Stomach (tissue), 9 donors: Measurements from ENCODE around the gene NAXE. TPM values are rescaled to one million over a fixed set of nuclear protein-coding genes. Genes with fewer than 3 reads are reported as not detected.

Source experiments
- DNase-seq, 2 donors: peaks; one replicate each; pipeline versions ENCODE4 v3.0.0 to v3.0.0-alpha.2; 2013 to 2019
- H3K27ac ChIP-seq, 5 donors: fragments of 200-600 bp in 4 of 5; sonication (generic) in 4 of 5; one replicate each; pipeline ENCODE4 v1.5.1; 2013 to 2019; ENCODE audit warnings: mild to moderate bottlenecking in 1 of 5, moderate library complexity in 1 of 5
- H3K27me3 ChIP-seq, 3 donors: fragments of 200-600 bp; sonication (generic); one replicate each; pipeline ENCODE4 v1.5.1; 2017 to 2019; ENCODE audit warnings: mixed run types in 1 of 3
- H3K36me3 ChIP-seq, 4 donors: fragments of 200-600 bp; sonication (generic); 1 replicate in 3 of 4; 2 replicates in 1 of 4; pipeline ENCODE4 v1.5.1; 2016 to 2019
- H3K4me1 ChIP-seq, 4 donors: fragments of 200-600 bp; sonication (generic); one replicate each; pipeline ENCODE4 v1.5.1; 2016 to 2019
- H3K4me3 ChIP-seq, 4 donors: fragments of 200-600 bp; sonication (generic) in 3 of 4; one replicate each; pipeline ENCODE4 v1.5.1; 2016 to 2019; ENCODE audit warnings: mild to moderate bottlenecking in 1 of 4
- H3K9me3 ChIP-seq, 4 donors: fragments of 200-600 bp; sonication (generic); one replicate each; pipeline ENCODE4 v1.5.1; 2016 to 2019
- CTCF ChIP-seq, 7 experiments: fragments of 450-650 bp in 4 of 7; fragments of 200-600 bp in 3 of 7; sonication (generic) in 3 of 7; IDR thresholded peaks; one replicate each; pipeline ENCODE4 v1.5.1; 2016 to 2019; ENCODE audit warnings: antibody characterized with exemption in 7 of 7, control low read depth in 2 of 7, mild to moderate bottlenecking in 1 of 7
- EP300 ChIP-seq: sonication (generic); formaldehyde crosslinking; IDR thresholded peaks from one replicate; pipeline ENCODE4 v1.6.1; 2017; ENCODE audit warnings: antibody characterized with exemption
- POLR2A ChIP-seq, 4 donors: fragments of 450-650 bp; IDR thresholded peaks; one replicate each; pipeline ENCODE4 v1.6.1; 2016; ENCODE audit warnings: antibody characterized with exemption in 4 of 4, control low read depth in 2 of 4, mild to moderate bottlenecking in 1 of 4, moderate library complexity in 1 of 4
- POLR2AphosphoS5 ChIP-seq, 3 donors: sonication (generic); formaldehyde crosslinking; IDR thresholded peaks; one replicate each; pipeline ENCODE4 v1.6.1; 2016; ENCODE audit warnings: antibody characterized with exemption in 3 of 3
- WGBS, 5 donors: extraction: QIAGEN DNeasy Blood & Tissue Kit in 3 of 5; methylation state at CpG; one replicate each; pipeline versions ENCODE4 v1.1.5 to v1.1.7; 2013 to 2018; 5-methylcytosine and 5-hydroxymethylcytosine counted together
- intact Hi-C: fragments of 100-400 bp; cut with DNase I; formaldehyde crosslinking; loops from one replicate; pipeline ENCODE4 v1.15.1; 2023; ENCODE audit warnings: low total_unique reads
- polyA plus RNA-seq, 3 donors: library from polyadenylated mRNA; stranded (reverse); fragments of 200-250 nt; gene quantifications; one replicate each; pipeline ENCODE4 v1.2.3, GENCODE V29; 2013
- total RNA-seq, 5 donors: library from RNA; depleted of rRNA; stranded (reverse); fragments of >200 nt; gene quantifications; one replicate each; pipeline versions ENCODE4 v1.1.0 to v1.2.3, GENCODE V29; 2014 to 2016
- donor health status: healthy with polysubstance abuse.
- donor health status: Bipolar disorder and iron deficiency.
- donor health status: healthy.

The NAXE gene
- total and polyA plus RNA-seq, 8 donors: 46.1 to 84.9 (median 69.9) TPM

GRCh38 chr1:156571261-156571852 is 20.2 kb upstream of the NAXE start:
- Histone ChIP-seq H3K4me1 (peaks cover 11 to 29% (median 12%) of the 10 kb centered on the region in 4 donors), H3K27me3 (peaks cover 0 to 14% (median 0%) of the 10 kb centered on the region in 3 donors), H3K4me3 (peak overlapping the region in 2 of 4 donors; percentile 49), H3K36me3 (no peaks in the 10 kb centered on the region), H3K27ac (peak overlapping the region; percentile 58 to 84 (median 72)), H3K9me3 (no peaks in the 10 kb centered on the region)
- intact Hi-C loops: no loop called here
- DNase-seq: peak in 1 of 2 donors; percentile 85
- TF ChIP-seq EP300: no peak
- no peak for TF ChIP-seq POLR2A (IDR thresholded peaks at IDR 0.05)
- peak in 1 of 3 donors; percentile 49 for TF ChIP-seq POLR2AphosphoS5 (IDR thresholded peaks at IDR 0.05)
- no peak for TF ChIP-seq CTCF (IDR thresholded peaks at IDR 0.05)
- WGBS, 5 donors: 5 to 11% (median 10%) methylated on average over 4 of the region's 4 CpGs

- H3K27ac ChIP-seq: peak within 1 kb of the TSS; percentile 58 to 84 (median 72)
- peak within 1 kb of the TSS; percentile 38 to 54 (median 49) for H3K4me3 ChIP-seq
- intact Hi-C loops: no loop called here
- H3K36me3 ChIP-seq: no peaks in the 10 kb centered on the region
- DNase-seq: peak; percentile 90 to 96
- TF ChIP-seq POLR2AphosphoS5 (IDR thresholded peaks at IDR 0.05): peak in 1 of 3 donors; percentile 63
- TF ChIP-seq CTCF (IDR thresholded peaks at IDR 0.05): no peak
- no peak for TF ChIP-seq POLR2A (IDR thresholded peaks at IDR 0.05)
- no peaks in the 10 kb centered on the region for H3K9me3 ChIP-seq
- peaks cover 0 to 14% (median 0%) of the 10 kb centered on the region in 3 donors for H3K27me3 ChIP-seq
- peaks cover 11 to 29% (median 12%) of the 10 kb centered on the region in 4 donors for H3K4me1 ChIP-seq
- WGBS, 5 donors: 0 to 3% (median 2%) methylated on average over 27 to 38 of the region's 38 CpGs
Observed at GRCh38 chr1:156571919-156572662, 19.5 kb upstream of the NAXE start, which contains the start of gene IQGAP3. IQGAP3 (minus strand) TSS chr1:156572565; CDS start chr1:156572529, 36 bp downstream.

- TF ChIP-seq CTCF (IDR thresholded peaks at IDR 0.05): no peak
- TF ChIP-seq POLR2A (IDR thresholded peaks at IDR 0.05): no peak
- TF ChIP-seq POLR2AphosphoS5 (IDR thresholded peaks at IDR 0.05): no peak
- no peak for TF ChIP-seq EP300
- peaks cover 11 to 29% (median 13%) of the 10 kb centered on the region in 4 donors for H3K4me1 ChIP-seq
- peak overlapping the region; percentile 38 to 54 (median 49) for H3K4me3 ChIP-seq
- intact Hi-C loops: no loop called here
- peak overlapping the region in 3 of 5 donors; percentile 70 to 84 (median 72) for H3K27ac ChIP-seq
- H3K9me3 ChIP-seq: no peaks in the 10 kb centered on the region
- peaks cover 0 to 14% (median 0%) of the 10 kb centered on the region in 3 donors for H3K27me3 ChIP-seq
- 34 to 40% (median 37%) methylated on average over 10 of the region's 10 CpGs for WGBS, 5 donors
- no peak for DNase-seq
- no peaks in the 10 kb centered on the region for H3K36me3 ChIP-seq
Observed at GRCh38 chr1:156572663-156573018, 18.9 kb upstream of the NAXE start.

GRCh38 chr1:156574039-156574633 is 17.4 kb upstream of the NAXE start:
- TF ChIP-seq POLR2AphosphoS5 (IDR thresholded peaks at IDR 0.05) (no peak), POLR2A (IDR thresholded peaks at IDR 0.05) (no peak), EP300 (no peak), CTCF (IDR thresholded peaks at IDR 0.05) (no peak)
- no peaks in the 10 kb centered on the region for H3K9me3 ChIP-seq
- peaks cover 0 to 14% (median 0%) of the 10 kb centered on the region in 3 donors for H3K27me3 ChIP-seq
- H3K36me3 ChIP-seq: no peaks in the 10 kb centered on the region
- peaks cover 11 to 29% (median 14%) of the 10 kb centered on the region in 4 donors for H3K4me1 ChIP-seq
- no peak for DNase-seq
- H3K4me3 ChIP-seq: no peak overlapping the region
- 50 to 72% (median 65%) methylated on average over 2 of the region's 2 CpGs for WGBS, 5 donors
- intact Hi-C loops: no loop called here
- H3K27ac ChIP-seq: no peak overlapping the region
